SW 1271 (cell line): ENCODE measurements around the gene ZNF362.
"Not testable (repeated sequence)": the region's sequence is repeated elsewhere in the genome, so short reads cannot be mapped to it uniquely, and the experiment has no call there.

Experiments
- DNase-seq, 2 experiments: peaks; one replicate each; lab custom pipeline; 2025; lab: John Stamatoyannopoulos, UW

Gene ZNF362

DNA sequence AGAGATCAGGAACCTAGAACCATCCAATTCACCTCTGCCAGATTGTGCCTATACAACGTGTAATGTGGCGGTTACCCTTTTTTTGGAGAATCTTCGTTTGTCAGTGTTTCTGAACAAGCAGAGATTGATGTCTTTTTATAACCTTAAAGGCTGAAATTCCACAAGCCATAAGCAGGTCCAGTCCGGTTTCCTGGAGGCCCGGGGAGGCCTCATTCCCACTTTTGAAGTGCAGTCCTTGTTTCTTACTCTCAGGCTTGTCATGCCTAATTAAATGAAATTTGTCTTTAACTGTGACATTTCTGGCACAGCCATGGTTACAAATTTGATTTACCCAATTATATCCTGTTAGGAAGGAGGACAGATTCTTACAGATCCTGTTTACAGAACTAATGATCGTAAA, 27.8 kb downstream of the ZNF362 start:
- no peak for DNase-seq

DNA sequence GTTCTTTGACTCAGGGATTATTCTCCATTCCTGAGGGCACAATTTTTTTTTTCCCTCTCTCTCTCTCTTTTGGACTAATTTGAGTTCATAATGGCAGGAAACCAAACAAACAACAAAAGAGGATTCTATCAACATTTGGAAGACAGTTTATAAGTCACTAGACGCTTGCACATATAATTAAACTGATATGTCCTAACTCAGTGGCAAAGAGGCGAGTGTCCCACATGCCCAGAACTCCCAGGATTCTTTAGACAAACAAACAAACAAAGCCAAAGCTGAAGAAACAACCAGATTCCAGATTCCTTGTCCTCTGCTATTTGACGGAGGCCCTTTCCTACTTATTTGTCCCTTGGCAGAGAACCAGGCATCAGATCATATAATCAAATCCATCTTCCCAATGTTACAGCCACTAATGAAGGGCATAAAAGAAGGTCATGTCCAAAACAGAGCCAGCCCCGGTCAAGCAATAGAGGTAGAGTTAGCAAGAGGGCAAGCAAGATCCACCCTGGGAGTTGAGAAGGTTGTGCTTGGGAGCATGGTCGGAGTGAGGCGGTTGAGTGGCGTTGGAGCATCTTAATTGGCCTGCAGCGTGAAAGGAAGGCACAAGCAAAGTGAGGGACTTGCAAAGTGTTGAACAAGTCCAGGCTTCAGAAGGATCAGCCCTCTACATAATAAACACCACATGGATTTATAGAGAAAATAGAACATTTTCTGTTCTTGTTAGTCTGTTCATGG, 30.3 kb downstream of the ZNF362 start:
- no peak for DNase-seq

DNA sequence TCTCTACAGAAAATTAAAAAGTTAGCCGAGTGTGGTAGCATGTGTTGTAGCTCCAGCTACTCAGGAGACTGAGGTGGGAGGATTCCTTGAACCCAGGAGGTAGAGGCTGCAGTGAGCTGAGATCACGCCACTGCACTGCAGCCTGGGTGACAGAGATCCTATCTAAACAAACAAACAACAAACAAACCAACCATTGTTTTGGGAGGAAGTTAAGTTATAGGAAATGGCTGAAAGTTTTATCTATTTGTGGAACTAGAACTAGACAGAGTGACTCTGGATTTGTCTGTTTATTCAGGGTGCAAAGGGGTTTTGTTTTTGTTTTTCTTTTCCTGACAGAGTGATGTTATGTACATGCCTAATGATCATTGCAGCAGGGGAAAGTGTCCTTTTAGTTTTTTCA, 31.0 kb downstream of the ZNF362 start:
- no peak for DNase-seq

DNA sequence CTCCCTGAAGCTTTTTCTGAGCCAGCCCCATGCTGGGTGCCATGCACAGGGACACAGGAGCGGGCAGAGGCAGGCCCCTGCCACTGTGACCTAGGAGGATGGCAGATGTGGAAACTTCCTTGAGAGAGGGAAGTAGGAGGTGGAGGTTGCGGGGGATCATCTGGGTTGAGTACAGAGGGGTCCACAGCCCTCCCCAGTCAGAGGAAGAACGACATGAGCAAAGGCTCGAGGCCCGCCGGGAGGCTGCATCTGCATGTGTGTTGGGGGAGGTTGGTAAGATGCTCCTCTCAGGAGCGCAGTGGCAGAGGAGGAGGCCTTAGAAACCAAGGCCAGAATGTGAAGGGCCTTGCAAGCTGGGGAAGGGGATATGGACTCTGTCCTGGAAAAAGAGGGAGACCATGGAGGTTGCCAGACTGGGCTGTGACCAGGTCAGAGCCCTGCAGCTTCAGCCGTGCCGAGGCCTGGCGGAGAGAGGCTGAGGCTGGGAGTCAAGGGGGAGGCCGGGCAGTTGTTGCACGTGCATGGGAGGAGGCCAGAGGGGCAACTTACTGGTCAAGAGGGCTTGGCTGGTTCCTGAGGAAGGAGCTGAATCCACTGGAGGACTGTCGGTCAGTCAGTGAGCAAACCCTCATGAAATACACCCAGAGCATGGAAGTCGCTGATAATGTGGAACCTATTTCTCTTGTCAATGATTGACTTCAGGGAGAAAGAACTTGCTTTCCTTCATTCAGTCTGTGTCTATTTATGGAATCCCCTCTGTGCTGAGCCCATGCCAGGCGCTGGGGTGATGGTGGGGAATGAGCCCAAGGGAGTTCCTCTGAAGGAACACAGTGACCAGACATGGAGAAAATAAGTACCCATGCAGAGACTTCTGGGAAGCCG, 32.9 kb downstream of the ZNF362 start:
- no peak for DNase-seq

DNA sequence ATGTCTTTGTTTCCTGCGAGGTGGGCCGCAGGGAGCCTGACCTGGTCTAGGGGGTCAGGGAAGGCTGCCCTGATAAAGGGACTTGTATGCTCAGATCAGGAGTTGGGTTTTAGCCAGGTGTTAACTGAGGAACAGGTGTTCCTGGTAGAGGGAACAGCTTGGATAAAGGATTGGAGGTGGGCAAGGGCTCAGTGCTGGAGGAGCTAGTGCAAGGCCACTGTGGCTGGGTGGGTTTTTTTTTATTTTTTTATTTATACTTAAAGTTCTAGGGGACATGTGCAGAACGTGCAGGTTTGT, 33.5 kb downstream of the ZNF362 start:
- no peak for DNase-seq

DNA sequence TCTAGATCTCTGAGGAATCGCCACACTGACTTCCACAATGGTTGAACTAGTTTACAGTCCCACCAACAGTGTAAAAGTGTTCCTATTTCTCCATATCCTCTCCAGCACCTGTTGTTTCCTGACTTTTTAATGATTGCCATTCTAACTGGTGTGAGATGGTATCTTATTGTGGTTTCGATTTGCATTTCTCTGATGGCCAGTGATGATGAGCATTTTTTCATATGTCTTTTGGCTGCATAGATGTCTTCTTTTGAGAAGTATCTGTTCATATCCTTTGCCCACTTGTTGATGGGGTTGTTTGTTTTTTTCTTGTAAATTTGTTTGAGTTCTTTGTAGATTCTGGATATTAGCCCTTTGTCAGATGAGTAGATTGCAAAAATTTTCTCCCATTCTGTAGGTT, 34.3 kb downstream of the ZNF362 start:
- DNase-seq, result not testable (repeated sequence)

DNA sequence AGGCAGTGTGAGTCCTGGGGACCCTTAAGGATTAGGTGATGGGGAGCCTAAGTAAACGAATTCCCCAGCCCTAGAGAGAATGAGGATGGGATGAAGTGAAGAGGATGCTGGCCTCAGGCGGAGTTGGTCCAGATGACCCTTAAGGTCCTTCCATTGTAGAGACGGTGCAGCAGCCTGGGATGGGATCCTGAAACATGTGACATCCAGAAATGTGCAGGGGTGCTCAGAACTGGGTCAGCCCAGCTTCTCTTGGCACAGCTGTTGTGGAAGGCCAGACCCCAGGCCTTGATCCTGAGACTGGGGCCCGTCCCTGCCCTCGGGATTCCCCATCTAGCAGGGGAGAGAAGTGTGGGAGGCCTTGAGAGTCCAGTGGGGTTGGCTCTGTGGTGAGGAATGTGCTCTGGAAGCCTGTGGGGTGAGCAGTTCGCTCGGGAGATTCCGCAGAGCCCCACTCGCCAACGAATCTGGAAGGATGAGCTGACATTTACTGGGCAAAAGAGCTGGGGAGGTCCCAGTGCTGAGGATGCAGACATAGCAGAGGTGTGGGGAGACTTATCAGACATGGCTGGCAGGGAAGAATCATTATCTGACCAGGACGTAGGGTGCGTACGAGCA, 36.5 kb downstream of the ZNF362 start:
- no peak for DNase-seq

DNA sequence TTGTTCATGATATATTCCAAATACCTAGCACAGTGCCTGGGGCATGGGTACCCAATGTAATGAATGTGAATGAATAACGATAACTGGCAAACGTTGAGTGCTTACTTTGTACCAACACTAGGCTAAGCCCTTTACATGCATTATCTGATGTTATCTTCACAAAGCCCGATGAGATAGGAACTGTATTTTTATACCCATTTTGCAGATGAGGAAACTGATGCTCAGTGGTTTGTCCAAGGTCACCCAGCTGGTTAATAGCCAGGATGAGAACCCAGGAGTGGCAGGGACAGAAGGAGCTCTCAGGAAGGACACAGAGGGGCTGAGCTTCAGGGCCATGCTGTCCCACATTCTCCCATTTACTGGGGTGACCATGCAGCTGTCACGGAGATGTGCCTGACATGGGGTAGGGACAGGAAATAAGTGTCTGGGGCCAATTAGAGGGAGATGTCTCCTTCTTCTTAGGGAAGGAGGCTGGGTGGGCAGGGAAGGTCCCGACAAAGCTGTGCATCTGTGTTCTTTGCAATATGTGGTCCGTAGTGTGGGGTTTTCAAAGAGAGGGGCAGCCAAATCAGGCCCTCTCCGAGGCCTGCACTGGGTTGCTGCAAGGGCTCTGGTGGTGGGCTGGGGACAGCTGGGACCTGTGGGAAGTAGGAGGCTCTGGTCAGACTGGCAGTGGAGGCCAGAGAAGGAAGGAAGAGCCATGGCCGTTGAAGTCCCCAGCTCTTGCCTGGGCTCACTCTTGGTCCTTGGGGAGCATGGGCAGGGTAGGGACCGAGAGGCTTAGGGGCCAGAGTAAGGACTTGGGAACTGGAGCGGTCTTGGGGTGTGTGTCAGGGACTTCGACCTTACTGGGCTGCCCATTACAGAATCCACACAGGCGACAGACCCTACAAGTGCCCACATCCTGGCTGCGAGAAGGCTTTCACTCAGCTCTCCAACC, 38.0 kb downstream of the ZNF362 start:
- no peak for DNase-seq

DNA sequence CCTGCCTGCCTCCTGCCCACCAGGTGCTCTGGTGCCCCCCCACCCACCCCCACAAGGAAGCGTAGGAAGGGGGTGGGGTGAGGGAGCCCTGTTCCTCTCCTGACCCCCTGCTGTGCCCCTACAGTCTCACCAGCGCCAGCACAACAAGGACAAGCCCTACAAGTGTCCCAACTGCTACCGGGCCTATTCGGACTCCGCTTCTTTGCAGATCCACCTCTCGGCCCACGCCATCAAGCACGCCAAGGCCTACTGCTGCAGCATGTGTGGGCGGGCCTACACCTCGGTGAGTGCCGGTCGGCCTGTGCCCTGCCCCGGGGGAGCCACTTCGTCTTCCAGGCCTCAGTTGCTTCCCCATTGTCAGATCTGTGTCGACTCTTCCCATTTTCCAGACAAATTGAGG, 38.7 kb downstream of the ZNF362 start:
- no peak for DNase-seq

DNA sequence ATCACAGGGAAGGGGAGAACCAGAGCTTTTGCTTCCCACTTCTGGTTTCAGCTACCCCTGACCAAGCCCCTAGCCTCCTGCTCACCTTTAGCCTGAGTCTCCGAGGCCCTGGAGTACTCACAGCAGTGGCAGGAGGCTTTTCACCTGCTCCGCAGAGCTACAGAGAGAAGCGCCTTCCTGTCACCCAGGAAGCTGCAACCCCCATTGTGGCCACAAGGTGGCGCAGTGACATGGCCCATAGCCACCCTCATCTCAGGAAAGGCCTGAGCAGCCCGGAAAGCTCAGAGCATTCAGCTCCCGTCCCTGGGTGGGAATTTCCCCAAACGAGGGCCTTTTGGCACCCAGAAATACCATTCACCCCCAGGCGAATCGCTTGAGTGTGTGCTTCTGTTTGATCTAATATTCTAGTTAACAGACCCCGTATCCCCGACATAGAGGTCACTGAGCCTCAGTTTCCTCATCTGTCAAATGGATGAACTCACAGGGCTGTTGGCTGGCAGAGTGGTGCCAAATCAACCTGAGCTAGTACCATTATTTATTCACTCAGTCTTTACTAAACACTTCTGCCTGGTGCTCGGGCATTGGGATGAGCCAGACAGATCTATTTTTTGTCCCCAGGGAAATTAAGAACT, 39.3 kb downstream of the ZNF362 start:
- peak; percentile 23 to 50 for DNase-seq

DNA sequence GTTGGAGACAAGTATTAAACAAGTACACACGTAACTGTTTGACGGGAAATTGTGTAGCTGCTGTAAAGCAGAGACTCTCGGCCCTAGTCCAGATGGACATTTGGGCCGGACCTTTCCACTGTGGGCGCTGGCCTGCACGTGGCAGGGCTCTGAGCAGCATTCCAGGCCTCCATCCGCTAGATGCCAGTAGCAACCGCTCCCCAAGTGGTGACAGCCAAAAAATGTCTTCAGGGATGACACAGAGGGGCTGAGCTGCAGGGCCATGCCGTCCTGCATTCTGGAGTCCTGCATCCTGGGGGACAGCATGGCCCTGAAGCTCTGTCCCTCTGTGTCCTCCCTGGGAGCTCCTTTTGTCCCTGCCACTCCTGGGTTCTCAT, 39.8 kb downstream of the ZNF362 start:
- DNase-seq, result no peak

DNA sequence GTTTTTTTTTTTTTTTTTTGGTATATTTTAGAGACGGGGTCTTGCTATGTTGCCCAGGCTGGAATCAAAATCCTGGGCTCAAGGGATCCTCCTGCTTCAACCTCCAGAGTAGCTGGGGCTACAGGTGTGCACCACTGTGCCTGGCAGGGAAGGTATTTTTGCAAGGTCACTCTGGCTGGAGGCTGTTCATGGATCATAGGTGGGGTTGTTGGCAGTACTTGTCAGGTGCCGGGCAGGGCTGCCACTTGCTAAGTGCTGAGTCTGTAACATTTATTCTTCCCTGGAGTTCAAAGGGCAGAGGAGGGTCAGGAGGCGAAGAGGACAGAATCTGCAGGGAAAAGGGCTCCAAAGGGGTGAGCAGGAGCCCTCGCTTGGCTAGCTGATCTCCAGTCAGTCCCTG, 40.5 kb downstream of the ZNF362 start:
- DNase-seq, result no peak

DNA sequence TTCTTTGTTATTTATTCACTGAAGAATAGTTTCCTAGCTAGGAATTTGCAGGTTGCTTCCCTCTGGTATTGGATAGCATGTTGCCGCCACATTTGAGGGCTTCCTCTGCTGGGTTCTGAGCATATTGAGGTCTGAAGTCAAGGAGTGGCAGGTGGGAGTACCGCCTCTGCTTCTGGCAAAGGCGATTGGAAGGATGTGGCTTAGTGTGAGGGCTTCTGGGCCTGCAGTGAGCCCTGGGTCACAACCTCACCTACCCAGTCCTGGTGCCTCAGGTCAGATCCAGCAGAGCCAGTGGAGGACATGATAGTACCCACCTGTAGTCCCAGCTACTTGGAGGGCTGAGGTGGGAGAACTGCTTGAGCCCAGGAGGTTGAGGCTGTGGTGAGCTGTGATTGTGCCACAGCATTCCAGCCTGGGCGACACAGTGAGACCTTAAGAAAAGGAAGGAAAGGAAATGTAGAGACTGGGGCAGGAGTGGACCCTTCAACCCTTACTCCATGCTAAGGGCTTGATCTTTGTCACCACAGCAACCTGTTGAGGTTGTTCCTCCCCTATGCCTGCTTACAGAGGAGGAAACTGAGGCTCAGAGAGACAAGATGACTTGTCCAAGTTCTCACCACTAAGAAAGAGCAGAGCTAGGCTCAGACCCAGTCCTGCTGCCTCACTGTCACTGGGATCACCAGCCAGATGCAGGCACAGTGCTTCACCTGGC, 41.8 kb downstream of the ZNF362 start:
- no peak for DNase-seq

DNA sequence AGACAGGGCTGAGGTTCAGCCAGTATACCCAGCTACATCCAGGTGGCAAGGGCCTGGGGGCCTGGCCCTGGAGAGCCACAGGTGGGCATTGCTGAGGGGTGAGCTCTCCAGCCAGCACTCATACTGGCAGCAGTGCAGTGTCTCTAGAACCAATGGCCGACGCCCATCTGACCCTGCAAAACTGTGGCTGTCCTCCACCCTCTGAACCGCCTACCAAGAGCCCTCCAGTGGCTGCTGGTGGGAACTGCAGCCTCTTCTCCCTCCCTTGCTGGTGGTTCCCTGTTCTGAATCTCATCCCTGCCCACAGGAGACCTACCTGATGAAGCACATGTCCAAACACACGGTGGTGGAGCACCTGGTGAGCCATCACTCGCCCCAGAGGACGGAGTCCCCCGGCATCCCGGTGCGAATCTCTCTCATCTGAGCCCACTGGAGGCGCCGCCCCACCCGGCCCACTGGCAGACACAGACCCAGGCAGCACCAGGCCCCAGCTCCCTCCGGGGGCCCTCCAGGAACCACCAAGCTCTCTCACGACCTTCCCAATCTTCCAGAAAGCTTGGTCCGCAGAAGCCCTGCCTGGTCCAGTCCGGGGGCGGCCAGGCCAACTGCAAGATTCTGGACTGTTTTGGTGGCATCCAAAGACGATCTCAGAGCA, 42.5 kb downstream of the ZNF362 start:
- peak in 1 of 2 experiments; percentile 68 for DNase-seq

DNA sequence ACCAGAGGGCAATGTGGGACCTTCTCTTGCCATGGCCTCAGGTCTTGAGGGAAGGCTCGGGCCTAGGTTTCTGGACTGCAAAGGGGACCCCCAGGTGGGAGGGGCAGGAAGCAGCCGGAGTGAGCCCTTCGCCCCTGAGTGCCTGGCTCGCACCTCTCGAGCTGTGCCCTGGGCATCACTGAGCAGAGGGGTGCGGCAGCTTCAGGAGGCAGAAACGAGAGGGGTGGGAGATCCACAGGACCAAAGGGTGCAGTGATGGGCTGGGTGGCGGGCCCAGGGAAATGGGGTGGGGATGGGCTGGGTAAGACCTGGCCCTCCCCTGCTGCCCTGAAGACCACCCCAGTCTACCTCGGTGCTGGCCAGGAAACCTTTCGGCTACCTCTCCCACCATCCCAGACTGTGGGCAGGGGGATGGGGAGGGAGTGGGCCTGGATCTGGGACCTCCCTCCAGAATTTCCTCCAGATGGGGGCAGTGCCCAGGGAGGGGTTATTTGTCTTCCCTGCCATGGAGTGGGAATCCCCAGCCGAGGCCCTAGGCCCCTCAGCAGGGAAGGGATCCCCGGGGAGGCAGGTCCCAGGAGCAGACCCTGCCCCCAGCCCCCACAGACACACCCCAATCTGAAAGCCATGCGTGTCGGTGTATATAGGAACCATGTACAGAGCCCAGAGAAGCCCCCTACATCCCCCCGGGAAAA, 43.3 kb downstream of the ZNF362 start:
- DNase-seq, result no peak

DNA sequence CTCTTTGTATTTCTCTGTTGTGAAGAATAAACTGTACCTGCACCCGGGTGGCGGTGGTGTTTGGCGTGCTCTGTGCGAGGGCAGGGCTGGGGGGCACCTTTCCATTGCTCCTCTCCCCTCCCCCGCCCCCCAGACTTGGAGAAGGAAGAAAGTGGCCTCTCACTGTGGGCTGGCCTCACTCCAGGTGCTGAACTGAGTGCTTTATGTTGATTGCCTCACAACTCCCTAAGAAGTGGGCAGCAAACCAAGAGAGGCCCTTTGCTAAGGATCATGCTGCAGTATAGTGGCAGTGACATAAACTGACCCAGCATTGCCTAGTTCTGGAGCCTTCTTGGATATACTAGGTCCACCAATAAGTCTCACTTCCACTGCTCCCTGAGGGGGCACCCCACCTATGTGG, 44.4 kb downstream of the ZNF362 start:
- no peak for DNase-seq

DNA sequence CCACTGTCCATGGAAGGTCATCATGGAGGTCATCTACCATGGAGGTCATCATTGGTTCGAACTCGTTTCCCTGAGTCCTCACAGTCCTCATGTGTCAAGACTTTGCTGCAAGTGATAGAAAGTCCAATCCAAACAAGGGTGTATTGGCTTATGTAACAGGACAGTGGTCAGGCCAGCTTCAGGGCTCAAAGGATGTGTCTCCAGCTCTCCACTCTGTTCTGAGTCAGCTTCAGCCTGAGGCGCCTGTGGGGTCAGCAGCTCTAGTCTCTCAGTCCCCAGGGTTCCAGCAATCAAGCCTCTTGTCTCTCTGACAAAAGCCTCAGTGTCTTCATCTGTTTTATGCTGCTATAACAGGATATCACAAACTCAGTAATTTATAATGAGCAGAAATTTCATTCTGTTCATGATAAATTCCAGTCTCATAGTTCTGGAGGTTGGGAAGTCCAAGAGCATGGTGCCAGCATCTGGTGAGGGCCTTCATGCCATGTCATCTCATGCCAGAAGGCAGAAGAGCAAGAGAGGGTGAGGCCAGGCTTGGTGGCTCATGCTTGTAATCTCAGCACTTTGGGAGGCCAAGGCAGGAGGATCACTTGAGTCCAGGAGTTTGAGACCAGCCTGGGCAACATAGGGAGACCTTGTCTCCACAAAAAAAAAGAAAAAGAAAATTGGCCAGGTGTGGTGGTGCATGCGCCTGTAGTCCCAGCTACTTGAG, 45.1 kb downstream of the ZNF362 start:
- DNase-seq, result no peak

DNA sequence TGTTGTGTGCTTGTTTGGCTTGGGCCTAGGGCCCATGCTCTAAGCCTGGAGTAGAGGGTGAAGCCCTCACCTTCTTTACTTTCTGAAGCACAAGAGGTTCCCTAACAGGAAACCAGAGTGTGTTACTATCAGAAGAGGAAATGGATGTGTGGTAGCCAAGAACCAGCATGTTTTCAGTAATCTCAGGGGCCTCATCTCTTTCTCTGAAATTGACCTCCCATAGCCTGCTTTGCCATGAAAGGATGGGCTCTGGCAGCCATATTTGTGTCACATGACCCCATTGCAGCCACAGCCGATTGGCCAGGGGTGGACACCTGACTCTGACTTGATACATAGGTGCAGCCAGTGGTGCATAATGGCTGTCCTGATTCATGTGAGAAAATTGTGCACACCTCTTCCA, 46.0 kb downstream of the ZNF362 start:
- DNase-seq, result no peak

DNA sequence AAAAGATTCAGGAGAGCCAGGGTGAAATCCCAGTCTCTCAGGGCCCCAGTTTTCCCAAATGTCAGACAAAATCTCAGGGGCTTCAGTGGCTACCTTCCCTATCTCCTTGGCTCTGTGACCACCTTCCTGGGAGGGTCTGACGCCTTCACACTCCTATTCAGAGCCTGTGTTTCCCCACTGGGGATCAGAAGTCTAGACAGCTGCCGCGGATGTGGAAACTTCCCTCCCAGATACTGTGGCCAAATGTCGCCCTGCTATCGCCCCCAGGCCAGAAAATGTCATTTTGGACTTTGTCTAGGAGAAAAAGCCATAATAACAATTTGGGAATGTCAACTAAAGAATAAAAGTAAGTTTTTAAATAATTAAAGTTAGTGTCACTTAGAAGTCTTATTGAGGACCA, 48.7 kb downstream of the ZNF362 start:
- DNase-seq, result no peak
